Stimulated activated naive CD4-positive, alpha-beta T cell (primary cell): ENCODE data around the gene KIAA1328.
A peak's percentile ranks its signal among the peaks of the same experiment; 100 is the strongest.
"Not testable (repeated sequence)": the region's sequence is repeated elsewhere in the genome, so short reads cannot be mapped to it uniquely, and the experiment has no call there.

Experiments used
- DNase-seq, 6 experiments: peaks; one replicate each; lab custom pipeline; 2025; lab: John Stamatoyannopoulos, UW

Gene KIAA1328

GRCh38 chr18:36828630-36829361 lies at the start of gene KIAA1328, which contains the start of gene TPGS2:
KIAA1328 (plus strand) TSS chr18:36829127; CDS start chr18:36829139, 12 bp downstream.
TPGS2 (minus strand) TSS chr18:36829002; CDS start chr18:36828767, 235 bp downstream.
- peak; percentile 78 to 87 (median 85) for DNase-seq

- no peak for DNase-seq
These were observed 48.2 kb upstream of the KIAA1328 start for GRCh38 chr18:36780748-36781147.

- no peak for DNase-seq
These were observed 46.2 kb upstream of the KIAA1328 start for GRCh38 chr18:36782710-36783109.

GRCh38 chr18:36783792-36784191 lies 45.1 kb upstream of the KIAA1328 start:
- DNase-seq, result no peak

- DNase-seq, result no peak
These were observed 42.2 kb upstream of the KIAA1328 start for GRCh38 chr18:36786686-36787085.

- DNase-seq, result no peak
These were observed 36.2 kb upstream of the KIAA1328 start for GRCh38 chr18:36792634-36793283.

GRCh38 chr18:36798738-36799473 lies 30.0 kb upstream of the KIAA1328 start:
- DNase-seq, result no peak

- DNase-seq, result no peak
These were observed 23.8 kb upstream of the KIAA1328 start for GRCh38 chr18:36805105-36805504.

- DNase-seq, result no peak
These were observed 20.2 kb upstream of the KIAA1328 start for GRCh38 chr18:36808681-36809080.

GRCh38 chr18:36809590-36810381 lies 19.1 kb upstream of the KIAA1328 start:
- peak; percentile 1 to 65 (median 11) for DNase-seq

- no peak for DNase-seq
These were observed 17.5 kb upstream of the KIAA1328 start for GRCh38 chr18:36811430-36811829.

- no peak for DNase-seq
These were observed 17.0 kb upstream of the KIAA1328 start for GRCh38 chr18:36811955-36812354.

- DNase-seq, result no peak
These were observed 16.2 kb upstream of the KIAA1328 start for GRCh38 chr18:36812678-36813077.

GRCh38 chr18:36813101-36813775 lies 15.7 kb upstream of the KIAA1328 start:
- no peak for DNase-seq

- no peak for DNase-seq
These were observed 15.1 kb upstream of the KIAA1328 start for GRCh38 chr18:36813824-36814223.

GRCh38 chr18:36814994-36815393 lies 13.9 kb upstream of the KIAA1328 start:
- no peak for DNase-seq

GRCh38 chr18:36816096-36816495 lies 12.8 kb upstream of the KIAA1328 start:
- DNase-seq, result not testable (repeated sequence)

- DNase-seq, result no peak
These were observed 11.9 kb upstream of the KIAA1328 start for GRCh38 chr18:36817039-36817438.

GRCh38 chr18:36818652-36819051 lies 10.3 kb upstream of the KIAA1328 start:
- DNase-seq, result no peak

GRCh38 chr18:36819621-36820020 lies 9.3 kb upstream of the KIAA1328 start:
- DNase-seq, result no peak

- DNase-seq, result no peak
These were observed 7.2 kb upstream of the KIAA1328 start for GRCh38 chr18:36821681-36822080.
